DMS79 treated with DMSO at 0.1 percent for 48 hours (cell line): ENCODE measurements around the gene CHRNA3.
"Not testable (repeated sequence)": the region's sequence is repeated elsewhere in the genome, so short reads cannot be mapped to it uniquely, and the experiment has no call there.

Source experiments
- DNase-seq: peaks from one replicate; lab custom pipeline; 2025; lab: John Stamatoyannopoulos, UW

CHRNA3 gene

GRCh38 chr15:78617516-78617915 lies 3.3 kb downstream of the CHRNA3 start:
- DNase-seq = no peak

- no peak for DNase-seq
These were observed 3.7 kb downstream of the CHRNA3 start for GRCh38 chr15:78617076-78617475.

- no peak for DNase-seq
These were observed 4.3 kb downstream of the CHRNA3 start for GRCh38 chr15:78616506-78616905.

- no peak for DNase-seq
These were observed 5.6 kb downstream of the CHRNA3 start for GRCh38 chr15:78615151-78615589.

- no peak for DNase-seq
These were observed 6.8 kb downstream of the CHRNA3 start for GRCh38 chr15:78614021-78614420.

GRCh38 chr15:78609551-78609950 lies 11.2 kb downstream of the CHRNA3 start:
- not testable (repeated sequence) for DNase-seq

- DNase-seq = no peak
These were observed 15.1 kb downstream of the CHRNA3 start for GRCh38 chr15:78605680-78606079.

- DNase-seq = no peak
These were observed 15.6 kb downstream of the CHRNA3 start for GRCh38 chr15:78605201-78605600.

- no peak for DNase-seq
These were observed 16.4 kb downstream of the CHRNA3 start for GRCh38 chr15:78604420-78604819.

- DNase-seq = no peak
These were observed 17.3 kb downstream of the CHRNA3 start for GRCh38 chr15:78603467-78603866.

- DNase-seq = no peak
These were observed 21.6 kb downstream of the CHRNA3 start for GRCh38 chr15:78599189-78599588.

- no peak for DNase-seq
These were observed 22.4 kb downstream of the CHRNA3 start for GRCh38 chr15:78598348-78598747.

- DNase-seq = no peak
These were observed 23.2 kb downstream of the CHRNA3 start for GRCh38 chr15:78597583-78597982.

- DNase-seq = no peak
These were observed 45.9 kb downstream of the CHRNA3 start for GRCh38 chr15:78574944-78575343.

- no peak for DNase-seq
These were observed 47.4 kb downstream of the CHRNA3 start for GRCh38 chr15:78573416-78573815.

GRCh38 chr15:78571382-78571781 lies 49.4 kb downstream of the CHRNA3 start:
- no peak for DNase-seq

GRCh38 chr15:78570710-78571109 lies 50.1 kb downstream of the CHRNA3 start:
- DNase-seq = no peak

- DNase-seq = peak; percentile 35
These were observed 53.3 kb downstream of the CHRNA3 start for GRCh38 chr15:78567531-78567930.

GRCh38 chr15:78565951-78566774 lies 54.6 kb downstream of the CHRNA3 start:
- peak; percentile 22 for DNase-seq

GRCh38 chr15:78565097-78565950 lies 55.5 kb downstream of the CHRNA3 start, which contains the start of gene CHRNA5:
Gene CHRNA5, plus strand, starts transcription at chr15:78565520. Its CDS starts 200 bp downstream, at chr15:78565720.
- peak; percentile 56 for DNase-seq

- DNase-seq = no peak
These were observed 56.1 kb downstream of the CHRNA3 start for GRCh38 chr15:78564743-78565096.

- DNase-seq = no peak
These were observed 57.7 kb downstream of the CHRNA3 start for GRCh38 chr15:78563092-78563491.

GRCh38 chr15:78561490-78561889 lies 59.3 kb downstream of the CHRNA3 start:
- DNase-seq = no peak
